Measurements from ENCODE around the gene SRSF10. TPM values are rescaled to one million over a fixed set of nuclear protein-coding genes. Genes with fewer than 3 reads are reported as not detected.

SRSF10 gene
- total RNA-seq, 4 donors from 2014 or later: 75.1 to 97.5 (median 77.3) TPM

GRCh38 chr1:24003331-24003972 lies 23.3 kb upstream of the SRSF10 start:
- TF ChIP-seq, protein P1, sequence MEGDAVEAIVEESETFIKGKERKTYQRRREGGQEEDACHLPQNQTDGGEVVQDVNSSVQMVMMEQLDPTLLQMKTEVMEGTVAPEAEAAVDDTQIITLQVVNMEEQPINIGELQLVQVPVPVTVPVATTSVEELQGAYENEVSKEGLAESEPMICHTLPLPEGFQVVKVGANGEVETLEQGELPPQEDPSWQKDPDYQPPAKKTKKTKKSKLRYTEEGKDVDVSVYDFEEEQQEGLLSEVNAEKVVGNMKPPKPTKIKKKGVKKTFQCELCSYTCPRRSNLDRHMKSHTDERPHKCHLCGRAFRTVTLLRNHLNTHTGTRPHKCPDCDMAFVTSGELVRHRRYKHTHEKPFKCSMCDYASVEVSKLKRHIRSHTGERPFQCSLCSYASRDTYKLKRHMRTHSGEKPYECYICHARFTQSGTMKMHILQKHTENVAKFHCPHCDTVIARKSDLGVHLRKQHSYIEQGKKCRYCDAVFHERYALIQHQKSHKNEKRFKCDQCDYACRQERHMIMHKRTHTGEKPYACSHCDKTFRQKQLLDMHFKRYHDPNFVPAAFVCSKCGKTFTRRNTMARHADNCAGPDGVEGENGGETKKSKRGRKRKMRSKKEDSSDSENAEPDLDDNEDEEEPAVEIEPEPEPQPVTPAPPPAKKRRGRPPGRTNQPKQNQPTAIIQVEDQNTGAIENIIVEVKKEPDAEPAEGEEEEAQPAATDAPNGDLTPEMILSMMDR (IDR thresholded peaks at IDR 0.05; ENCODE audit: low read depth): no peak

DNA sequence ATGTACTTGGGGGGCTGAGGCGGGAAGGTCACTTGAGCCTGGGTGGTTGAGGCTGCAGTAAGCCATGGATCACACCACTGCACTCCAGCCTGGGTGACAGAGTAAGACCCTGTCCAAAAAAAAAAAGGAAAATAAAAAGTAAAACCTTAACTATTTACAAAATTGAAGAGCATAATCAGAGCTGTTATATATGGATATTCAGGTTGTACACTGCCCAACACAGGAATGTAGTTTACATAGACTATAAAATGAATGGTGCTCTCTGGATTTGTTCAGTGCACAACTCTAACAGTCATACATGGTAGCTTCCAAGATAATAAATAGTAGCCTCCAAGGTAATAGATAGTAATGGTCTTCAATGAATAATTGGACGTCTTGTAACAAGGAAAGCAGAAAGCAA lies 22.6 kb upstream of the SRSF10 start:
- TF ChIP-seq, protein P1 (IDR thresholded peaks at IDR 0.05; ENCODE audit: low read depth): no peak

DNA sequence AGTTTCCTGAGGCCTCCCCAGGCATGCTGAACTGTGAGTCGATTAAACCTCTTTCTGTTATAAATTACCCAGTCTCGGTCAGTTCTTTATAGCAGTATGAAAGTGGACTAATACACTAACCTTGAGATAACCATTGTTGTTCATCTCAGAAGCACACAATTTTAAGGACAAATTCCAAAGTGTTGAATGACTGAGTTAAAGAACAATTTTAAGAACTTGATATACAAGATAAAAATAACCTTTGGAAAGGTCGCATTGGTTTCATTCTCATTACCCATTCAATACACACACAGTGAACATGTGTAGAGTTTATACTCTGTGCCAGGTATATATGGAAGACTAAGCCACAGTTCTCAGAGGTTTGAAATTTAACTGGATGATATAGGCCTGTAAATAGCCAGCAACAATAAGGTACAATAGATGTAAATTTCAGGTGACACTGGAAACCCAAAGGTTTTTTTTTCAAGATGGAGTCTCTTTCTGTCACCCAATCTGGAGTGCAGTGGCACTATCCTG lies 19.1 kb upstream of the SRSF10 start:
- TF ChIP-seq, protein P1 (IDR thresholded peaks at IDR 0.05; ENCODE audit: low read depth): no peak

- TF ChIP-seq, protein P1 (IDR thresholded peaks at IDR 0.05; ENCODE audit: low read depth): no peak
Observed at GRCh38 chr1:23997812-23998211, 17.7 kb upstream of the SRSF10 start.

GRCh38 chr1:23996700-23997229 lies 16.6 kb upstream of the SRSF10 start:
- TF ChIP-seq, protein P1 (IDR thresholded peaks at IDR 0.05; ENCODE audit: low read depth): no peak

DNA sequence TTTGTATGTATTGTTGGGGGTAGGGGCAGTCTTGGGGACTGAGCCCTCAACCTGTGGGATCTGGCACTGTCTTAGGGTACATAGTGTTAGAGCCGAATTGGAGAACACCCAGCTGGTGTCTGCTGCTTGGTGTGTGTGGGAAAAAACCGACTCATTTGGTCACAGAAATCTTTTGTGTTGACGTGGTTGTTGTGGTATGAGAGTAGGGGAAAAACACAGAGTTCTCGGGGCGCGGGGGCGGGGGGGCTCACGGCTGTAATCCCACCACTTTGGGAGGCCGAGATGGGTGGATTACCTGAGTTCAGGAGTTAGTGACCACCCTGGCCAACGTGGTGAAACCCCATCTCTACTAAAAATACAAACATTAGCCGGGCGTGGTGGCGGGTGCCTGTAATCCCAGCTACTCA lies 15.3 kb upstream of the SRSF10 start:
- TF ChIP-seq, protein P1 (IDR thresholded peaks at IDR 0.05; ENCODE audit: low read depth): no peak

DNA sequence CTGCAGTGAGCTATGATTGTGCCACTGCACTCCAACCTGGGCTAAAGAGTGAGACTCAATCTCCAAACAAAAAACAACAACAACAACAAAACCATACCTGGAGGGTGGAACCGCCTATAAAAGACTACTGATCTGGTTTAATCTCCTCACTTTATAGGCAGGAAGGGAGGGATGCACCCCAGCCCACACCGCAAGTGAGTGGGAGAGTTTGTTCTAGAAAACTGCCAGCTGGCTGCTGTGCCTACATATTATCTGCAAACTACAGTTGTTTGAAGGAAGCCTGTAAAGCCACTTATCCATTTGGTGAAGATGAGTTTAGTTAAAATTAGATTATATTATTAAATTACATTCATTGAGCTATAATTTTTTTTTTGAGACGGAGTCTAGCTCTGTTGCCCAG lies 9.1 kb upstream of the SRSF10 start:
- TF ChIP-seq, protein P1 (IDR thresholded peaks at IDR 0.05; ENCODE audit: low read depth): no peak
